GM19438 (cell line): Measurements from ENCODE around the gene LPXN.

Experiments
- ATAC-seq: cut with Tn5 transposase; IDR thresholded peaks from one replicate; pipeline ENCODE4 v1.9.1; 2021; ENCODE audit warnings: low read depth; ENCODE audit not compliant: unreplicated experiment

LPXN gene

GRCh38 chr11:58525037-58525614 lies 50.5 kb downstream of the LPXN start:
- ATAC-seq = peak; percentile 88

GRCh38 chr11:58524232-58525036 lies 51.2 kb downstream of the LPXN start:
- ATAC-seq = peak; percentile 64

GRCh38 chr11:58513747-58514367 lies 61.8 kb downstream of the LPXN start:
- ATAC-seq = peak; percentile 68

- ATAC-seq = no peak
Observed at GRCh38 chr11:58511636-58512035, 64.0 kb downstream of the LPXN start.

GRCh38 chr11:58509748-58510147 lies 65.9 kb downstream of the LPXN start:
- ATAC-seq = no peak

GRCh38 chr11:58508814-58509213 lies 66.8 kb downstream of the LPXN start:
- no peak for ATAC-seq

GRCh38 chr11:58508005-58508404 lies 67.7 kb downstream of the LPXN start, which contains the start of gene OR5B21:
Gene OR5B21 (minus strand): TSS chr11:58508105. CDS start chr11:58508105, 0 bp downstream.
- no peak for ATAC-seq

- ATAC-seq = no peak
Observed at GRCh38 chr11:58507355-58507754, 68.3 kb downstream of the LPXN start.

- ATAC-seq = no peak
Observed at GRCh38 chr11:58506935-58507334, 68.7 kb downstream of the LPXN start.

- no peak for ATAC-seq
Observed at GRCh38 chr11:58505849-58506248, 69.8 kb downstream of the LPXN start.

GRCh38 chr11:58504232-58504631 lies 71.4 kb downstream of the LPXN start:
- no peak for ATAC-seq

- peak; percentile 96 for ATAC-seq
Observed at GRCh38 chr11:58503361-58503856, 72.2 kb downstream of the LPXN start.

GRCh38 chr11:58502004-58502403 lies 73.7 kb downstream of the LPXN start:
- no peak for ATAC-seq

- ATAC-seq = no peak
Observed at GRCh38 chr11:58498464-58498863, 77.2 kb downstream of the LPXN start.

- ATAC-seq = no peak
Observed at GRCh38 chr11:58497951-58498350, 77.7 kb downstream of the LPXN start.

GRCh38 chr11:58495906-58496305 lies 79.8 kb downstream of the LPXN start:
- ATAC-seq = no peak

GRCh38 chr11:58494101-58494500 lies 81.6 kb downstream of the LPXN start:
- no peak for ATAC-seq

GRCh38 chr11:58493676-58494075 lies 82.0 kb downstream of the LPXN start:
- ATAC-seq = no peak

- no peak for ATAC-seq
Observed at GRCh38 chr11:58490827-58491226, 84.8 kb downstream of the LPXN start.

GRCh38 chr11:58487170-58487569 lies 88.5 kb downstream of the LPXN start:
- ATAC-seq = no peak

- no peak for ATAC-seq
Observed at GRCh38 chr11:58485961-58486360, 89.7 kb downstream of the LPXN start.
